Prostate gland (tissue), 2 donors: ENCODE measurements around the gene PURA. TPM values are rescaled to one million over a fixed set of nuclear protein-coding genes. Genes with fewer than 3 reads are reported as not detected.

Experiments
- DNase-seq: peaks from one replicate; pipeline ENCODE4 v3.0.0-alpha.2; 2019; ENCODE audit warnings: low spot score
- H3K27ac ChIP-seq, 2 donors: fragments of 200-600 bp; sonication (generic); 2 replicates each; pipeline ENCODE4 v1.5.1; 2017 to 2019
- H3K27me3 ChIP-seq: fragments of 200-600 bp; sonication (generic); replicated peaks from 2 replicates; pipeline ENCODE4 v1.5.1; 2019; ENCODE audit not compliant: insufficient read depth
- H3K36me3 ChIP-seq, 2 donors: fragments of 200-600 bp; sonication (generic); 1 replicate in 1 of 2; 2 replicates in 1 of 2; pipeline versions ENCODE4 v1.5.1 to v1.8.1; 2017 to 2019
- H3K4me1 ChIP-seq: fragments of 200-600 bp; sonication (generic); replicated peaks from 2 replicates; pipeline ENCODE4 v1.5.1; 2019
- H3K4me3 ChIP-seq, 2 donors: fragments of 200-600 bp; sonication (generic); 2 replicates each; pipeline ENCODE4 v1.5.1; 2017 to 2019
- H3K9me3 ChIP-seq: fragments of 200-600 bp; sonication (generic); 2 replicates; pipeline ENCODE4 v1.5.1; 2017
- POLR2A ChIP-seq: fragments of 450-650 bp; IDR thresholded peaks from one replicate; pipeline ENCODE4 v1.6.1; 2016; ENCODE audit warnings: antibody characterized with exemption, mild to moderate bottlenecking
- POLR2AphosphoS5 ChIP-seq: sonication (generic); formaldehyde crosslinking; IDR thresholded peaks from one replicate; pipeline ENCODE4 v1.6.1; 2017; ENCODE audit warnings: antibody characterized with exemption
- WGBS: methylation state at CpG from one replicate; pipeline ENCODE4 v1.1.5; 2018; 5-methylcytosine and 5-hydroxymethylcytosine counted together
- intact Hi-C: fragments of 100-400 bp; cut with DNase I; formaldehyde crosslinking; loops from one replicate; pipeline ENCODE4 v1.14.2; 2022
- total RNA-seq, 2 donors: library from RNA; depleted of rRNA; stranded (reverse); fragments of >200 nt; gene quantifications; one replicate each; pipeline ENCODE4 v1.1.0, GENCODE V29; 2016
- TF ChIP-seq, protein P1 (sequence below), 4 experiments: fragments of 200-600 bp in 2 of 4; fragments of 450-650 bp in 2 of 4; sonication (generic) in 2 of 4; IDR thresholded peaks; 1 replicate in 3 of 4; 2 replicates in 1 of 4; pipeline ENCODE4 v1.5.1; 2016 to 2019; ENCODE audit warnings: antibody characterized with exemption in 4 of 4, mild to moderate bottlenecking in 2 of 4, moderate library complexity in 2 of 4

The PURA gene
- total RNA-seq, 2 donors from 2014 or later, result 24.2 to 27.2 TPM

DNA sequence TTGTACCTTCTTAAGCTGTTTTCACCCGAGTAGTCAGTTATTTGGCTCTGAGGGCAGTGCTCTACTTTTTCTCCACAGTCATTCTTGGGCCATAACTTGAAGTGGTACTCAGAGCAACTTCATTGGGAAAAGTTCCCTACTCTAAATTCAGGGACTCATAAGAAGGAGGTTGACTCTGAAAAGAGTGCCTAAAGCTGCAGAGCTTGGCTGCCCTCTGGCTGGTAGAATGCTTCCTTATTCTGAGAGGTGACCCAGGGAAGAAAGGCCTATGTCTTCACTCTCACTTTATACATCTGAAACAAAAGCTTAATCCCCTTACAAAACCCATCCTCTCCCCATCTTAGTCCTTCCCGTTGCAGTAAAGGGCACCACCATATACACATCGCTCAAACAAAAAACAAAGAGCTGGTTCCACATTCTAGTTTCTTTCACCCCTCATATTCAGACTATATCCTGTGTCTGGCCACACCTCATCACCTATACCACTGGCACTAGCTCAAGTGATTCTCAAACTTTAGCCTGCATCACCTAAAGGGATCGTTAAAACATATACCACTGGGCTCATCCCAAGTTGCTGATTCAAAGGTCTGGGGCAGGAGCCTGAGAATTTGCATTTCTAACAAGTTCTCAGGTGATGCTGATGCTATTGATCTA lies 19.7 kb downstream of the PURA start:
- Histone ChIP-seq H3K27ac (no peak overlapping the region), H3K4me3 (no peak overlapping the region), H3K9me3 (no peaks in the 10 kb centered on the region), H3K27me3 (no peaks in the 10 kb centered on the region), H3K4me1 (no peaks in the 10 kb centered on the region), H3K36me3 (no peaks in the 10 kb centered on the region)
- 88% methylated on average over 4 of the region's 4 CpGs for WGBS
- intact Hi-C loops, result no loop called here
- DNase-seq, result no peak
- no peak for TF ChIP-seq POLR2A
- no peak for TF ChIP-seq POLR2AphosphoS5
- TF ChIP-seq, protein P1, sequence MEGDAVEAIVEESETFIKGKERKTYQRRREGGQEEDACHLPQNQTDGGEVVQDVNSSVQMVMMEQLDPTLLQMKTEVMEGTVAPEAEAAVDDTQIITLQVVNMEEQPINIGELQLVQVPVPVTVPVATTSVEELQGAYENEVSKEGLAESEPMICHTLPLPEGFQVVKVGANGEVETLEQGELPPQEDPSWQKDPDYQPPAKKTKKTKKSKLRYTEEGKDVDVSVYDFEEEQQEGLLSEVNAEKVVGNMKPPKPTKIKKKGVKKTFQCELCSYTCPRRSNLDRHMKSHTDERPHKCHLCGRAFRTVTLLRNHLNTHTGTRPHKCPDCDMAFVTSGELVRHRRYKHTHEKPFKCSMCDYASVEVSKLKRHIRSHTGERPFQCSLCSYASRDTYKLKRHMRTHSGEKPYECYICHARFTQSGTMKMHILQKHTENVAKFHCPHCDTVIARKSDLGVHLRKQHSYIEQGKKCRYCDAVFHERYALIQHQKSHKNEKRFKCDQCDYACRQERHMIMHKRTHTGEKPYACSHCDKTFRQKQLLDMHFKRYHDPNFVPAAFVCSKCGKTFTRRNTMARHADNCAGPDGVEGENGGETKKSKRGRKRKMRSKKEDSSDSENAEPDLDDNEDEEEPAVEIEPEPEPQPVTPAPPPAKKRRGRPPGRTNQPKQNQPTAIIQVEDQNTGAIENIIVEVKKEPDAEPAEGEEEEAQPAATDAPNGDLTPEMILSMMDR (IDR thresholded peaks at IDR 0.05), result no peak

DNA sequence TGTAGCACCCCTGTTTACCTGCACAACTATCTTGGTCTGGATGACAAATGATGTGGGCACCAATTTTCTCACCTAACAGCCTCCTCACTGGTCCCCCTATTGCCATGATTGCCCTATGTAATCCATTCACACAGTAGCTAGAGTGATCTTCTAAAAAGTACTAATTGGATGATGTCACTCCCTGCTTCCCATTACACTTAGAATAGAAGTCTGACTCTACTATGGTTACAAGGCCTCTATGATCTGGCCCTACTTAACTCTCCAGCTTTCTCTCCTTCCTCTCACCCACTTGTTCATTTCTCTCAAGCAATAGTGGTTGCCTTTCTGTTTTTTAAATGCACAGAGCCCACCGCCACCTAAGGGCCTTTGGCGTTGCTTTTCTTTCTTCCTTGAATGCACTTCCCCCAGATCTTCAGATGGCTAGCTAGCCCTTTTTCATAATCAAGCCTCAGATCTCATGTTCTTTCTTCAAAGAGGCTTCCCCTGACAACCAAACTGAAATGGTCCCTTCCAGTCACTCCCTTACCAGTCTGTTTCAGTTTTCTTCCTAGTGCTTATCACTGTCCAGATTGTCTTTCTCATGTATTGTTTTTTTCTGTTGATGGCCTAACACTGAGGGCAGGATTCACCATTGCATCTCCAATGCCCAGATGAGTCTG lies 20.5 kb downstream of the PURA start:
- Histone ChIP-seq H3K4me1 (no peaks in the 10 kb centered on the region), H3K27ac (no peak overlapping the region), H3K36me3 (no peaks in the 10 kb centered on the region), H3K27me3 (no peaks in the 10 kb centered on the region), H3K4me3 (no peak overlapping the region), H3K9me3 (no peaks in the 10 kb centered on the region)
- TF ChIP-seq POLR2AphosphoS5, result no peak
- TF ChIP-seq, protein P1 (IDR thresholded peaks at IDR 0.05), result no peak
- no peak for TF ChIP-seq POLR2A
- WGBS, result 91% methylated on average over 2 of the region's 2 CpGs
- intact Hi-C loops, result no loop called here
- DNase-seq, result no peak

DNA sequence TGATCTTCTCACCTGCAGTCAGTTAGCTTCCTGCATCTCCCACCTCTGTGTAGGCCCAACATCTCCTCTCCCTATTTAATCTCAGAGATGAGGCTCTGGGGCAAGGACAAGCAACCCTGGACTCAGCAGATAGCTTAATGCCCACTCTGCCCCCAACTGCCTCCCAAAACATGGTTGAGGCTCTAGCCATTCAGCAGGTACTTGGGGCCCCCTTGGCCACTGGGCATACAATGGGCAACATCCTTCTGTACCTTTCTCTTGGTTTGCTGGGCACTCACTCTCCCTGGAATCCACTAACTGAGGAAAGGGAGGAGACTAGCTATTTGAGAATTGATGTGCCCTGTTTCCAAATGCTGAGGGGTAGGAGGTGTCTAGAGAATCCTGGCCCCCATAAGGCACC lies 21.2 kb downstream of the PURA start:
- no peaks in the 10 kb centered on the region for H3K4me1 ChIP-seq
- no peaks in the 10 kb centered on the region for H3K9me3 ChIP-seq
- no peaks in the 10 kb centered on the region for H3K36me3 ChIP-seq
- no peak overlapping the region for H3K4me3 ChIP-seq
- H3K27ac ChIP-seq, result no peak overlapping the region
- DNase-seq, result no peak
- intact Hi-C loops, result no loop called here
- TF ChIP-seq, protein P1 (IDR thresholded peaks at IDR 0.05), result no peak
- no peak for TF ChIP-seq POLR2AphosphoS5
- no peak for TF ChIP-seq POLR2A
- no peaks in the 10 kb centered on the region for H3K27me3 ChIP-seq

DNA sequence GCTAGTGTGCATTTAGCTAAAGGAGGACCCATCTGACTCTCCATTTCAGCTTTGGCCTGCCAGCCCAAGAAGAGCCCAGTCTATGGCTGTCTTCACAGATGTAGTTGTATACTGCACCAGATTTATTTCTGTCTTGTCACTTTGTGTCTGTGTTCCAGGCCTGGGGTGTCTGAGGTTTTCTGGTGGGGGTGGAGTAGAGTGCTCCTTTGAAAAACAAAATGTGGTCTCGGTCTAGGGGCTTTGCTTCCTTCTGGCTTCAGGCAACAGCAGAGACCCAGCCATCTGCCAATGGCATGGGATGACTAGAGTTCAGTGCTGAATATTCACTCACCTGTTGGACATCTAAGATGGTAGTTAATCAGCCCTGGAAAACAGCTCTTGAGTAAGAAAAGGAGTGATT lies 22.7 kb downstream of the PURA start:
- no peaks in the 10 kb centered on the region for H3K36me3 ChIP-seq
- 88% methylated on average over 1 of the region's 1 CpG for WGBS
- no peak overlapping the region for H3K27ac ChIP-seq
- H3K4me1 ChIP-seq, result no peaks in the 10 kb centered on the region
- no peaks in the 10 kb centered on the region for H3K27me3 ChIP-seq
- TF ChIP-seq POLR2AphosphoS5 (no peak), POLR2A (no peak)
- TF ChIP-seq, protein P1 (IDR thresholded peaks at IDR 0.05), result no peak
- no peak for DNase-seq
- intact Hi-C loops, result no loop called here
- H3K4me3 ChIP-seq, result no peak overlapping the region
- H3K9me3 ChIP-seq, result no peaks in the 10 kb centered on the region

DNA sequence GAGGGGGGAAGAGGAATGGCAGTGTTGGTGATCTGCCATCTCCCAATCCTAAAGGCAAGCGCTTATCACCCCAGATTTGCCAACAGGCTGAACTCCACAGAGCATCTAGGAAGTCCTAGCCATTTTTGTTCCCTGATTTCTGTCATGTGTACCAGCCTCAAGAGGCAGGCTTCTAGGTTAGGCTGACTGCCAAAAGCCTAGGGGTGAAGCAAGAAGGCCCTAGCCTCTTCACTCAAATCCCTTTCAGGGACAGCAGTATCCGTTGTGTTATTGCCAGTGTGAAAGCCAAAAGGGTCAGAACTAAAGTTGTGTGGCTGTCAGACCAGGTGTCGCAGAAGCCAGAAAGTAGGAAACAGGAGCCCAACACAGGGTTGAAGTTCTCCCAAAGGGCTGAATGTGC lies 26.5 kb downstream of the PURA start:
- DNase-seq, result no peak
- 97% methylated on average over 3 of the region's 3 CpGs for WGBS
- Histone ChIP-seq H3K36me3 (no peaks in the 10 kb centered on the region), H3K27me3 (no peaks in the 10 kb centered on the region), H3K27ac (no peak overlapping the region), H3K4me1 (no peaks in the 10 kb centered on the region), H3K9me3 (no peaks in the 10 kb centered on the region), H3K4me3 (no peak overlapping the region)
- intact Hi-C loops, result no loop called here
- TF ChIP-seq, protein P1 (IDR thresholded peaks at IDR 0.05), result no peak
- TF ChIP-seq POLR2A (no peak), POLR2AphosphoS5 (no peak)
